Measurements from ENCODE around the gene CHDH. TPM values are rescaled to one million over a fixed set of nuclear protein-coding genes. Genes with fewer than 3 reads are reported as not detected.

The CHDH gene
- total and polyA plus RNA-seq, 2 experiments from 2014 or later, result 2.3 to 6.6 TPM

- Histone ChIP-seq H3K27ac (ENCODE audit: low read depth) (no peak overlapping the region), H3K36me3 (ENCODE audit: insufficient read depth) (no peaks in the 10 kb centered on the region; the same call in 1 of the 2 replicates), H3K9me2 (ENCODE audit: insufficient read depth) (no peaks in the 10 kb centered on the region), H3F3A (replicated peaks; ENCODE audit: low read depth) (no peaks in the 10 kb centered on the region), H3K27me3 (ENCODE audit: insufficient read depth) (no peaks in the 10 kb centered on the region), H4K20me1 (replicated peaks; ENCODE audit: insufficient read depth) (no peaks in the 10 kb centered on the region), H3K4me1 (ENCODE audit: insufficient read depth) (no peaks in the 10 kb centered on the region), H2AFZ (no peak overlapping the region), H3K4me2 (no peak overlapping the region), H3K4me3 (no peak overlapping the region), H3K79me2 (replicated peaks; ENCODE audit: insufficient read depth) (no peaks in the 10 kb centered on the region)
- no peak for DNase-seq (ENCODE audit: low spot score)
- Mint-ChIP-seq H3K4me1 (no peaks in the 10 kb centered on the region), H3K36me3 (ENCODE audit: low read depth) (peaks cover 12% of the 10 kb centered on the region; the same call in 1 of the 3 replicates), H3K27me3 (ENCODE audit: insufficient read depth, low read depth, poor library complexity) (peaks cover 2% of the 10 kb centered on the region), H3K27ac (no peak overlapping the region), H3K4me3 (no peak overlapping the region), H3K9me3 (no peaks in the 10 kb centered on the region)
- no peak for ATAC-seq
- TF ChIP-seq, protein P1, sequence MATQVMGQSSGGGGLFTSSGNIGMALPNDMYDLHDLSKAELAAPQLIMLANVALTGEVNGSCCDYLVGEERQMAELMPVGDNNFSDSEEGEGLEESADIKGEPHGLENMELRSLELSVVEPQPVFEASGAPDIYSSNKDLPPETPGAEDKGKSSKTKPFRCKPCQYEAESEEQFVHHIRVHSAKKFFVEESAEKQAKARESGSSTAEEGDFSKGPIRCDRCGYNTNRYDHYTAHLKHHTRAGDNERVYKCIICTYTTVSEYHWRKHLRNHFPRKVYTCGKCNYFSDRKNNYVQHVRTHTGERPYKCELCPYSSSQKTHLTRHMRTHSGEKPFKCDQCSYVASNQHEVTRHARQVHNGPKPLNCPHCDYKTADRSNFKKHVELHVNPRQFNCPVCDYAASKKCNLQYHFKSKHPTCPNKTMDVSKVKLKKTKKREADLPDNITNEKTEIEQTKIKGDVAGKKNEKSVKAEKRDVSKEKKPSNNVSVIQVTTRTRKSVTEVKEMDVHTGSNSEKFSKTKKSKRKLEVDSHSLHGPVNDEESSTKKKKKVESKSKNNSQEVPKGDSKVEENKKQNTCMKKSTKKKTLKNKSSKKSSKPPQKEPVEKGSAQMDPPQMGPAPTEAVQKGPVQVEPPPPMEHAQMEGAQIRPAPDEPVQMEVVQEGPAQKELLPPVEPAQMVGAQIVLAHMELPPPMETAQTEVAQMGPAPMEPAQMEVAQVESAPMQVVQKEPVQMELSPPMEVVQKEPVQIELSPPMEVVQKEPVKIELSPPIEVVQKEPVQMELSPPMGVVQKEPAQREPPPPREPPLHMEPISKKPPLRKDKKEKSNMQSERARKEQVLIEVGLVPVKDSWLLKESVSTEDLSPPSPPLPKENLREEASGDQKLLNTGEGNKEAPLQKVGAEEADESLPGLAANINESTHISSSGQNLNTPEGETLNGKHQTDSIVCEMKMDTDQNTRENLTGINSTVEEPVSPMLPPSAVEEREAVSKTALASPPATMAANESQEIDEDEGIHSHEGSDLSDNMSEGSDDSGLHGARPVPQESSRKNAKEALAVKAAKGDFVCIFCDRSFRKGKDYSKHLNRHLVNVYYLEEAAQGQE (IDR thresholded peaks at IDR 0.05; ENCODE audit: unreplicated experiment), result no peak
- TF ChIP-seq EZH2 (IDR thresholded peaks at IDR 0.05; ENCODE audit: low read depth, unreplicated experiment), result no peak
- no peak for TF ChIP-seq STAT1 (IDR thresholded peaks at IDR 0.05; ENCODE audit: unreplicated experiment)
Observed at GRCh38 chr3:53817809-53818208, 28.4 kb downstream of the CHDH start.

DNA sequence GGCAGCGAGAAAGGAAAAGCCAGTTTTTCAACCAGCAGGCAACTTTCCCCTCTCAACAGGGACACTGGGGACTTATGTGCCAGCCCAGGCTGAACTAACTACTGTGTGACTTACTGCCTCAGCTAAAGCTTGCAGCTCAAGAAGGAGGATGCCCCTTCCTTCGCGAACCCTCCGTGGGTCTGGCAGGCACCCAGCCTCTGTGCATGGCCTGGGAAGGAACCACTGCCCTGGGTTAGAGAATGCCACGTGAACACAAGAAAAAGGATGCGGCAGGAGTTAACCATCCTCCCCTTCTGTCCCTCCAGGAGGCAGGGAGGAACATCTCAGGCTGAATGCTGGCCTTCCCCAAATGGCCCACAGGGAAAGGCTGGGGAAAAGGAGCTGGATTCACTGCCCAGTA lies 29.0 kb downstream of the CHDH start:
- DNase-seq (ENCODE audit: low spot score), result no peak
- no peaks in the 10 kb centered on the region for H3F3A ChIP-seq (replicated peaks; ENCODE audit: low read depth)
- H3K4me1 Mint-ChIP-seq, result no peaks in the 10 kb centered on the region
- H3K9me3 Mint-ChIP-seq, result no peaks in the 10 kb centered on the region
- H3K4me1 ChIP-seq (ENCODE audit: insufficient read depth), result no peaks in the 10 kb centered on the region
- no peak overlapping the region for H3K27ac Mint-ChIP-seq
- peaks cover 12% of the 10 kb centered on the region; the same call in 1 of the 3 replicates for H3K36me3 Mint-ChIP-seq (ENCODE audit: low read depth)
- no peaks in the 10 kb centered on the region for H3K27me3 ChIP-seq (ENCODE audit: insufficient read depth)
- no peaks in the 10 kb centered on the region for H3K79me2 ChIP-seq (replicated peaks; ENCODE audit: insufficient read depth)
- H3K4me3 ChIP-seq, result no peak overlapping the region
- ATAC-seq, result no peak
- H4K20me1 ChIP-seq (replicated peaks; ENCODE audit: insufficient read depth), result no peaks in the 10 kb centered on the region
- H3K4me2 ChIP-seq, result no peak overlapping the region
- no peaks in the 10 kb centered on the region; the same call in 1 of the 2 replicates for H3K36me3 ChIP-seq (ENCODE audit: insufficient read depth)
- H2AFZ ChIP-seq, result no peak overlapping the region
- H3K27me3 Mint-ChIP-seq (ENCODE audit: insufficient read depth, low read depth, poor library complexity), result peaks cover 2% of the 10 kb centered on the region
- H3K27ac ChIP-seq (ENCODE audit: low read depth), result no peak overlapping the region
- no peak overlapping the region for H3K4me3 Mint-ChIP-seq
- H3K9me2 ChIP-seq (ENCODE audit: insufficient read depth), result no peaks in the 10 kb centered on the region
- no peak for TF ChIP-seq JUNB (IDR thresholded peaks at IDR 0.05; ENCODE audit: unreplicated experiment)
- TF ChIP-seq ZNF331 (CRISPR knock-in tag; IDR thresholded peaks at IDR 0.05; ENCODE audit: low read depth), result no peak
- TF ChIP-seq STAT1 (IDR thresholded peaks at IDR 0.05; ENCODE audit: unreplicated experiment), result no peak
- TF ChIP-seq, protein P2, sequence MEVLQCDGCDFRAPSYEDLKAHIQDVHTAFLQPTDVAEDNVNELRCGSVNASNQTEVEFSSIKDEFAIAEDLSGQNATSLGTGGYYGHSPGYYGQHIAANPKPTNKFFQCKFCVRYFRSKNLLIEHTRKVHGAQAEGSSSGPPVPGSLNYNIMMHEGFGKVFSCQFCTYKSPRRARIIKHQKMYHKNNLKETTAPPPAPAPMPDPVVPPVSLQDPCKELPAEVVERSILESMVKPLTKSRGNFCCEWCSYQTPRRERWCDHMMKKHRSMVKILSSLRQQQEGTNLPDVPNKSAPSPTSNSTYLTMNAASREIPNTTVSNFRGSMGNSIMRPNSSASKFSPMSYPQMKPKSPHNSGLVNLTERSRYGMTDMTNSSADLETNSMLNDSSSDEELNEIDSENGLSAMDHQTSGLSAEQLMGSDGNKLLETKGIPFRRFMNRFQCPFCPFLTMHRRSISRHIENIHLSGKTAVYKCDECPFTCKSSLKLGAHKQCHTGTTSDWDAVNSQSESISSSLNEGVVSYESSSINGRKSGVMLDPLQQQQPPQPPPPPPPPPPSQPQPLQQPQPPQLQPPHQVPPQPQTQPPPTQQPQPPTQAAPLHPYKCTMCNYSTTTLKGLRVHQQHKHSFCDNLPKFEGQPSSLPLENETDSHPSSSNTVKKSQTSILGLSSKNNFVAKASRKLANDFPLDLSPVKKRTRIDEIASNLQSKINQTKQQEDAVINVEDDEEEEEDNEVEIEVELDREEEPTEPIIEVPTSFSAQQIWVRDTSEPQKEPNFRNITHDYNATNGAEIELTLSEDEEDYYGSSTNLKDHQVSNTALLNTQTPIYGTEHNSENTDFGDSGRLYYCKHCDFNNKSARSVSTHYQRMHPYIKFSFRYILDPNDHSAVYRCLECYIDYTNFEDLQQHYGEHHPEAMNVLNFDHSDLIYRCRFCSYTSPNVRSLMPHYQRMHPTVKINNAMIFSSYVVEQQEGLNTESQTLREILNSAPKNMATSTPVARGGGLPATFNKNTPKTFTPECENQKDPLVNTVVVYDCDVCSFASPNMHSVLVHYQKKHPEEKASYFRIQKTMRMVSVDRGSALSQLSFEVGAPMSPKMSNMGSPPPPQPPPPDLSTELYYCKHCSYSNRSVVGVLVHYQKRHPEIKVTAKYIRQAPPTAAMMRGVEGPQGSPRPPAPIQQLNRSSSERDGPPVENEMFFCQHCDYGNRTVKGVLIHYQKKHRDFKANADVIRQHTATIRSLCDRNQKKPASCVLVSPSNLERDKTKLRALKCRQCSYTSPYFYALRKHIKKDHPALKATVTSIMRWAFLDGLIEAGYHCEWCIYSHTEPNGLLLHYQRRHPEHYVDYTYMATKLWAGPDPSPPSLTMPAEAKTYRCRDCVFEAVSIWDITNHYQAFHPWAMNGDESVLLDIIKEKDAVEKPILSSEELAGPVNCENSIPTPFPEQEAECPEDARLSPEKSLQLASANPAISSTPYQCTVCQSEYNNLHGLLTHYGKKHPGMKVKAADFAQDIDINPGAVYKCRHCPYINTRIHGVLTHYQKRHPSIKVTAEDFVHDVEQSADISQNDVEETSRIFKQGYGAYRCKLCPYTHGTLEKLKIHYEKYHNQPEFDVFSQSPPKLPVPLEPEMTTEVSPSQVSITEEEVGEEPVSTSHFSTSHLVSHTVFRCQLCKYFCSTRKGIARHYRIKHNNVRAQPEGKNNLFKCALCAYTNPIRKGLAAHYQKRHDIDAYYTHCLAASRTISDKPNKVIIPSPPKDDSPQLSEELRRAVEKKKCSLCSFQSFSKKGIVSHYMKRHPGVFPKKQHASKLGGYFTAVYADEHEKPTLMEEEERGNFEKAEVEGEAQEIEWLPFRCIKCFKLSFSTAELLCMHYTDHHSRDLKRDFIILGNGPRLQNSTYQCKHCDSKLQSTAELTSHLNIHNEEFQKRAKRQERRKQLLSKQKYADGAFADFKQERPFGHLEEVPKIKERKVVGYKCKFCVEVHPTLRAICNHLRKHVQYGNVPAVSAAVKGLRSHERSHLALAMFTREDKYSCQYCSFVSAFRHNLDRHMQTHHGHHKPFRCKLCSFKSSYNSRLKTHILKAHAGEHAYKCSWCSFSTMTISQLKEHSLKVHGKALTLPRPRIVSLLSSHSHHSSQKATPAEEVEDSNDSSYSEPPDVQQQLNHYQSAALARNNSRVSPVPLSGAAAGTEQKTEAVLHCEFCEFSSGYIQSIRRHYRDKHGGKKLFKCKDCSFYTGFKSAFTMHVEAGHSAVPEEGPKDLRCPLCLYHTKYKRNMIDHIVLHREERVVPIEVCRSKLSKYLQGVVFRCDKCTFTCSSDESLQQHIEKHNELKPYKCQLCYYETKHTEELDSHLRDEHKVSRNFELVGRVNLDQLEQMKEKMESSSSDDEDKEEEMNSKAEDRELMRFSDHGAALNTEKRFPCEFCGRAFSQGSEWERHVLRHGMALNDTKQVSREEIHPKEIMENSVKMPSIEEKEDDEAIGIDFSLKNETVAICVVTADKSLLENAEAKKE (CRISPR knock-in tag; IDR thresholded peaks at IDR 0.05), result no peak
- TF ChIP-seq ZNF114 (CRISPR knock-in tag; IDR thresholded peaks at IDR 0.05), result no peak
- no peak for TF ChIP-seq NANOG (IDR thresholded peaks at IDR 0.05; ENCODE audit: borderline replicate concordance)
- TF ChIP-seq, protein P3, sequence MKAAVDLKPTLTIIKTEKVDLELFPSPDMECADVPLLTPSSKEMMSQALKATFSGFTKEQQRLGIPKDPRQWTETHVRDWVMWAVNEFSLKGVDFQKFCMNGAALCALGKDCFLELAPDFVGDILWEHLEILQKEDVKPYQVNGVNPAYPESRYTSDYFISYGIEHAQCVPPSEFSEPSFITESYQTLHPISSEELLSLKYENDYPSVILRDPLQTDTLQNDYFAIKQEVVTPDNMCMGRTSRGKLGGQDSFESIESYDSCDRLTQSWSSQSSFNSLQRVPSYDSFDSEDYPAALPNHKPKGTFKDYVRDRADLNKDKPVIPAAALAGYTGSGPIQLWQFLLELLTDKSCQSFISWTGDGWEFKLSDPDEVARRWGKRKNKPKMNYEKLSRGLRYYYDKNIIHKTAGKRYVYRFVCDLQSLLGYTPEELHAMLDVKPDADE (IDR thresholded peaks at IDR 0.05), result no peak
- TF ChIP-seq CREB1 (CRISPR knock-in tag; IDR thresholded peaks at IDR 0.05; ENCODE audit: low read depth), result no peak
